KMS-11 (cell line): ENCODE measurements around the gene HNRNPA1.

ENCODE experiments used
- H2AFZ ChIP-seq: fragments of 200-600 bp; sonication (generic); 2 replicates; pipeline ENCODE4 v1.6.1; 2016; ENCODE audit warnings: antibody characterized with exemption, mixed run types, low read depth
- H3K27ac ChIP-seq: fragments of 200-600 bp; sonication (generic); 2 replicates; pipeline ENCODE4 v1.6.1; 2016; ENCODE audit warnings: mild to moderate bottlenecking, mixed run types
- H3K27me3 ChIP-seq: fragments of 200-600 bp; sonication (generic); 2 replicates; pipeline ENCODE4 v1.6.1; 2017; ENCODE audit warnings: mild to moderate bottlenecking, low read depth, mixed run types, moderate library complexity; ENCODE audit not compliant: insufficient read depth
- H3K36me3 ChIP-seq: fragments of 200-600 bp; sonication (generic); 2 replicates; pipeline ENCODE4 v1.6.1; 2017; ENCODE audit warnings: mild to moderate bottlenecking, mixed run types; ENCODE audit not compliant: insufficient read depth
- H3K4me1 ChIP-seq: fragments of 200-600 bp; sonication (generic); 2 replicates; pipeline ENCODE4 v1.6.1; 2016; ENCODE audit warnings: mild to moderate bottlenecking, low read depth, mixed run types; ENCODE audit not compliant: poor library complexity, severe bottlenecking
- H3K4me2 ChIP-seq: fragments of 200-600 bp; sonication (generic); 2 replicates; pipeline ENCODE4 v1.7.0; 2016; ENCODE audit warnings: mild to moderate bottlenecking, mixed run types
- H3K4me3 ChIP-seq: fragments of 200-600 bp; sonication (generic); IDR thresholded peaks from 2 replicates; pipeline ENCODE4 v1.6.1; 2017; ENCODE audit warnings: low read depth, low read length, mixed read lengths; ENCODE audit not compliant: insufficient read depth
- H3K79me2 ChIP-seq: fragments of 200-600 bp; sonication (generic); 2 replicates; pipeline ENCODE4 v1.6.1; 2016; ENCODE audit warnings: low read depth, mixed run types; ENCODE audit not compliant: insufficient read depth
- H3K9ac ChIP-seq: fragments of 200-600 bp; sonication (generic); 2 replicates; pipeline ENCODE4 v1.6.1; 2016; ENCODE audit warnings: mild to moderate bottlenecking, mixed run types
- H4K20me1 ChIP-seq: fragments of 200-600 bp; sonication (generic); 2 replicates; pipeline ENCODE4 v1.6.1; 2016; ENCODE audit warnings: mild to moderate bottlenecking, mixed run types; ENCODE audit not compliant: insufficient read depth
- CTCF ChIP-seq: fragments of 200-600 bp; sonication (generic); conservative IDR thresholded peaks from 2 replicates; pipeline ENCODE4 v1.6.1; 2017; ENCODE audit warnings: low read depth, mild to moderate bottlenecking, antibody characterized with exemption, low read length, moderate library complexity, mixed read lengths

The HNRNPA1 gene

DNA sequence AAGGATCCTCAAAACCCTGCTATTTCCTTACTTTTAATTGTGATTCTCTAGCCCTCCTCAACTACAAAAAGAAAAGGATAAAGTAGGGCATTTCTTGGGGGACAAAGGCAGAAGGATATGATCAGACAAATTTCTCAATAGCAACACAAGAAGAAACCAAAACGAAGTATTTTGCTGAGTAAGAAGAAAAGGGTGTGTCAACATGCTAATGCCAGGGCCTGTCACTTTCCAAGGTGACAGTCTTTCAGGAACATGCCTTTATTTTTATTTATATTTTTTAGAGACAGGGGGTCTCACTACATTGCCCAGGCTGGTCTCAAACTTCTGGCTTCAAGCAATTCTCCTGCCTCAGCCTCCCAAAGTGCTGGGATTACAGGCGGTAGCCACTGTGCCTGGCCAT lies 40.4 kb upstream of the HNRNPA1 start:
- H3K79me2 ChIP-seq: no peaks in the 10 kb centered on the region
- H3K4me1 ChIP-seq: peaks cover 26% of the 10 kb centered on the region
- H2AFZ ChIP-seq: no peak overlapping the region
- no peak overlapping the region for H3K9ac ChIP-seq
- H3K36me3 ChIP-seq: peaks cover 6% of the 10 kb centered on the region
- no peaks in the 10 kb centered on the region for H3K27me3 ChIP-seq
- no peak overlapping the region for H3K4me3 ChIP-seq
- H4K20me1 ChIP-seq: no peaks in the 10 kb centered on the region
- no peak overlapping the region for H3K4me2 ChIP-seq
- no peak for TF ChIP-seq CTCF
- H3K27ac ChIP-seq: no peak overlapping the region

DNA sequence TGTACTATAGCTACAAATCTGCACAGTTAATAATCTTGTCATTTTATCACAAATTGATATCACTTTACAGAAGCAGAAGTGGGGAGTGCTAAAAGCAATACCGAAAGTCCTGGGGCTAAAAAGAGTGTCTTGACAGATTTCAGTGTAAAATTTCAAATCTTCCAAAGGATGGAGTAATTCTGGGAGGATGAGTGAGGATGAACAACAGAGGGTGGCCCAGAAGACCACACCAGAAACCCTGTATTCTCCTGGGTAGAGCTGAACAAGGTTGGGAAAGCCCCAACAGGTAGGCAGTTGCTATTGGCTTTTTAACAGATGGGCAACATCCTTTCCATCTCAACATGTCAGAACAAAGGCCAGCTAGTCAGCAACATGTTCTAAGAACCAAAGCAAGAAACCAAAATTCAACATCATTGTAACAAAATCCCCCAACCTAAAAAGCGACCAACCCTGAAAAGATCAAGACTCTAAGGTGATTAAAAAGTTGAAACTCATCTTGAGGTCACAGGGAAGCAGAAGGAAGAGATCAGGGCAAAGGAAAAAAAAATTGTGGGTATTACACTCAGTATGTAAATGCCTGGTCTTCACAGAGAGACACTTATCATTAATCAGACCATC lies 39.4 kb upstream of the HNRNPA1 start:
- H3K4me3 ChIP-seq: no peak overlapping the region
- H4K20me1 ChIP-seq: no peaks in the 10 kb centered on the region
- peak overlapping the region; percentile 1; the same call in 1 of the 2 replicates for H3K27ac ChIP-seq
- no peaks in the 10 kb centered on the region for H3K79me2 ChIP-seq
- peaks cover 26% of the 10 kb centered on the region for H3K4me1 ChIP-seq
- H3K36me3 ChIP-seq: peaks cover 6% of the 10 kb centered on the region
- no peak for TF ChIP-seq CTCF
- no peak overlapping the region for H2AFZ ChIP-seq
- H3K9ac ChIP-seq: no peak overlapping the region
- peak overlapping the region; percentile 0; the same call in 1 of the 2 replicates for H3K4me2 ChIP-seq
- no peaks in the 10 kb centered on the region for H3K27me3 ChIP-seq

DNA sequence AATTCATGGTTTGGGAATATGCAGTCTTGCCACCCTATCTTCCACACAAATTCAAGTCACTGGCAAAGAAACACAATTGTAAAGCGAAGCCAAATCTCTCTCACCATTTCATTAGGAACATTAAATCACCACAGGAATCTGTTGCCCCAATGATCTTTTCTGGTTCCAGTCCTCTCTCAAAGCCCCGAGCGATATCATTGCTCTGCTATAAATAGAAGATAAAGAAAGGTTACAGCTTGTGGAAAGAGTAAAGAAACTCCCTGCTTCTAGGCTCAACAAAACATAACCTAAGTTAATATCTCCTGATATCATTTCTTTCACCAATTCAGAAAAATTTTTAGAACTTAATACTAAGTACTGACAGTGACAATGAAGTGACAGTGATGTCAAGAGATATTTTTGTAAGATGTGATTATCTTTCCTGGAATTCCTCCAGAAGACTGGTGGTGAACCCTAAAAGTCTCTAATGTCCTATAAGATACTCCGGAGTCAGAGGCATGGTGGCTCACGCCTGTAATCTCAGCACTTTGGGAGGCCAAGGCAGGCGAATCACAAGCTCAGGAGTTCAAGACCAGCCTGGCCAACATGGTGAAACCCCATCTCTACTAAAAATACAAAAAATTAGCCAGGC lies 34.4 kb upstream of the HNRNPA1 start:
- peaks cover 15% of the 10 kb centered on the region for H3K4me1 ChIP-seq
- no peaks in the 10 kb centered on the region for H4K20me1 ChIP-seq
- H3K4me3 ChIP-seq: no peak overlapping the region
- H3K36me3 ChIP-seq: peaks cover 9% of the 10 kb centered on the region; the same call in 1 of the 2 replicates
- no peak for TF ChIP-seq CTCF
- H3K4me2 ChIP-seq: no peak overlapping the region
- H3K27ac ChIP-seq: no peak overlapping the region
- no peaks in the 10 kb centered on the region for H3K27me3 ChIP-seq
- no peak overlapping the region for H3K9ac ChIP-seq
- no peak overlapping the region for H2AFZ ChIP-seq
- H3K79me2 ChIP-seq: no peaks in the 10 kb centered on the region; the same call in 1 of the 2 replicates

- Histone ChIP-seq H3K9ac (no peak overlapping the region), H3K27me3 (no peaks in the 10 kb centered on the region), H2AFZ (no peak overlapping the region), H3K4me1 (peaks cover 5% of the 10 kb centered on the region), H3K4me2 (no peak overlapping the region), H3K79me2 (no peaks in the 10 kb centered on the region; the same call in 1 of the 2 replicates), H3K27ac (no peak overlapping the region), H3K36me3 (0 out of 2 replicates have a peak, but pooled peaks cover 3% of the 10 kb centered on the region), H3K4me3 (no peak overlapping the region), H4K20me1 (no peaks in the 10 kb centered on the region)
- no peak for TF ChIP-seq CTCF
These were observed 31.0 kb upstream of the HNRNPA1 start for GRCh38 chr12:54249489-54249888.
